Measurements from ENCODE around the gene SLC28A1. TPM values are rescaled to one million over a fixed set of nuclear protein-coding genes. Genes with fewer than 3 reads are reported as not detected.

Gene SLC28A1
- total RNA-seq, 1 donor from 2014 or later = not detected

- no peak overlapping the region for H3K4me3 Mint-ChIP-seq (ENCODE audit: unreplicated experiment)
- Histone ChIP-seq H3K4me3 (ENCODE audit: insufficient read depth, low read depth, low read length) (no peak overlapping the region), H4K20me1 (ENCODE audit: insufficient read depth, low read length) (peaks cover 4% of the 10 kb centered on the region), H3K27me3 (ENCODE audit: insufficient read depth, low read length) (peaks cover 3% of the 10 kb centered on the region), H3K79me2 (ENCODE audit: insufficient read depth, low read length) (no peaks in the 10 kb centered on the region), H3K36me3 (ENCODE audit: insufficient read depth, low read length) (no peaks in the 10 kb centered on the region), H3K9me3 (ENCODE audit: insufficient read depth, low read depth, low read length) (no peaks in the 10 kb centered on the region), H3K9ac (ENCODE audit: low read length) (no peak overlapping the region), H2AFZ (ENCODE audit: low read depth, low read length) (no peak overlapping the region), H3K4me1 (ENCODE audit: insufficient read depth, low read length) (no peaks in the 10 kb centered on the region), H3K27ac (ENCODE audit: low read depth, low read length) (no peak overlapping the region), H3K4me2 (ENCODE audit: low read length) (no peak overlapping the region)
- DNase-seq (ENCODE audit: low read depth) (no peak), FAIRE-seq (no peak)
- H3K9me3 Mint-ChIP-seq (ENCODE audit: unreplicated experiment) = no peaks in the 10 kb centered on the region
- peaks cover 7% of the 10 kb centered on the region for H3K4me1 Mint-ChIP-seq (ENCODE audit: low read depth, unreplicated experiment)
- no peak overlapping the region for H3K27ac Mint-ChIP-seq (ENCODE audit: unreplicated experiment)
- H3K27me3 Mint-ChIP-seq (ENCODE audit: low read depth, unreplicated experiment) = peaks cover 25% of the 10 kb centered on the region
- TF ChIP-seq EZH2 (IDR thresholded peaks at IDR 0.05; ENCODE audit: insufficient read depth, low read length) = no peak
- peaks cover 15% of the 10 kb centered on the region for H3K36me3 Mint-ChIP-seq (ENCODE audit: low read depth, unreplicated experiment)
These were observed 48.7 kb upstream of the SLC28A1 start for GRCh38 chr15:84835661-84836337.

DNA sequence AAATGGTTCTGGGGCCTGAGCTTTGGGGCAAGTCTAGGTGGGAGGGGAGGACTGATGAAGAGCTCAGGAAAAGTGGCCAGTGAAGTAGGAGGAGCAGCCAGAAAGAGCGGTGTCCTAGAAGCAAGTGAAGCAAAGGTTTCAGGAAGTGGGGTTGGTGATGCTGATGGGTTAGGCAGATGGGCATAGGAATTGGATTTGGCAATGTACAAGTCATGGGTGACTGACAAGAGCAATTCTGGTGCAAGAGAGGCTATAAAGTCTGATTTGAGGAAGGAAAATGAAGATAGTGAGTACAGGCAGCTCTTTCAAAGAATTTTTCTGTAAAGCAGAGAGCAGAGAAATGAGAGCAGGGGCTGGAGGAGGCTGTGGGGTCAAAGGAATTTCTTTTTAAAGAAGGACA is 47.6 kb upstream of the SLC28A1 start:
- Histone ChIP-seq H3K4me2 (ENCODE audit: low read length) (no peak overlapping the region), H3K36me3 (ENCODE audit: insufficient read depth, low read length) (no peaks in the 10 kb centered on the region), H3K27ac (ENCODE audit: low read depth, low read length) (no peak overlapping the region), H3K79me2 (ENCODE audit: insufficient read depth, low read length) (no peaks in the 10 kb centered on the region), H3K4me3 (ENCODE audit: insufficient read depth, low read depth, low read length) (no peak overlapping the region), H2AFZ (ENCODE audit: low read depth, low read length) (no peak overlapping the region), H3K9me3 (ENCODE audit: insufficient read depth, low read depth, low read length) (no peaks in the 10 kb centered on the region), H3K27me3 (ENCODE audit: insufficient read depth, low read length) (peaks cover 3% of the 10 kb centered on the region), H4K20me1 (ENCODE audit: insufficient read depth, low read length) (peaks cover 9% of the 10 kb centered on the region), H3K4me1 (ENCODE audit: insufficient read depth, low read length) (no peaks in the 10 kb centered on the region), H3K9ac (ENCODE audit: low read length) (no peak overlapping the region)
- H3K27me3 Mint-ChIP-seq (ENCODE audit: low read depth, unreplicated experiment) = peaks cover 25% of the 10 kb centered on the region
- H3K27ac Mint-ChIP-seq (ENCODE audit: unreplicated experiment) = no peak overlapping the region
- H3K4me1 Mint-ChIP-seq (ENCODE audit: low read depth, unreplicated experiment) = peaks cover 12% of the 10 kb centered on the region
- no peak for FAIRE-seq
- no peak overlapping the region for H3K4me3 Mint-ChIP-seq (ENCODE audit: unreplicated experiment)
- TF ChIP-seq EZH2 (IDR thresholded peaks at IDR 0.05; ENCODE audit: insufficient read depth, low read length) (no peak), CTCF (IDR thresholded peaks at IDR 0.05; ENCODE audit: insufficient read depth, low read depth, low read length) (no peak)
- no peak for DNase-seq (ENCODE audit: low read depth)
- no peaks in the 10 kb centered on the region for H3K9me3 Mint-ChIP-seq (ENCODE audit: unreplicated experiment)
- H3K36me3 Mint-ChIP-seq (ENCODE audit: low read depth, unreplicated experiment) = peaks cover 15% of the 10 kb centered on the region

GRCh38 chr15:84839714-84840113 is 44.7 kb upstream of the SLC28A1 start:
- H3K79me2 ChIP-seq (ENCODE audit: insufficient read depth, low read length) = no peaks in the 10 kb centered on the region
- FAIRE-seq (no peak), DNase-seq (ENCODE audit: low read depth) (no peak)
- TF ChIP-seq CTCF (IDR thresholded peaks at IDR 0.05; ENCODE audit: insufficient read depth, low read depth, low read length) = no peak
- no peak overlapping the region for H3K9ac ChIP-seq (ENCODE audit: low read length)
- no peak overlapping the region for H3K4me2 ChIP-seq (ENCODE audit: low read length)
- peaks cover 2% of the 10 kb centered on the region for H3K9me3 Mint-ChIP-seq (ENCODE audit: unreplicated experiment)
- H3K27ac Mint-ChIP-seq (ENCODE audit: unreplicated experiment) = peak overlapping the region; percentile 53
- no peaks in the 10 kb centered on the region for H3K9me3 ChIP-seq (ENCODE audit: insufficient read depth, low read depth, low read length)
- H3K27ac ChIP-seq (ENCODE audit: low read depth, low read length) = no peak overlapping the region
- H3K36me3 Mint-ChIP-seq (ENCODE audit: low read depth, unreplicated experiment) = peaks cover 10% of the 10 kb centered on the region
- H3K4me3 Mint-ChIP-seq (ENCODE audit: unreplicated experiment) = no peak overlapping the region
- H3K36me3 ChIP-seq (ENCODE audit: insufficient read depth, low read length) = no peaks in the 10 kb centered on the region
- H3K27me3 ChIP-seq (ENCODE audit: insufficient read depth, low read length) = no peaks in the 10 kb centered on the region
- H2AFZ ChIP-seq (ENCODE audit: low read depth, low read length) = no peak overlapping the region
- H3K4me1 ChIP-seq (ENCODE audit: insufficient read depth, low read length) = no peaks in the 10 kb centered on the region
- peaks cover 8% of the 10 kb centered on the region for H3K4me1 Mint-ChIP-seq (ENCODE audit: low read depth, unreplicated experiment)
- peaks cover 22% of the 10 kb centered on the region for H3K27me3 Mint-ChIP-seq (ENCODE audit: low read depth, unreplicated experiment)
- no peak overlapping the region for H3K4me3 ChIP-seq (ENCODE audit: insufficient read depth, low read depth, low read length)
- H4K20me1 ChIP-seq (ENCODE audit: insufficient read depth, low read length) = peaks cover 5% of the 10 kb centered on the region
